Neural cell (in vitro differentiated cells): ENCODE results near the gene COX11. TPM values are rescaled to one million over a fixed set of nuclear protein-coding genes. Genes with fewer than 3 reads are reported as not detected.

Experiments used
- H2AFZ ChIP-seq: fragments of 200-600, 300-800 bp; sonication (generic), shearing (Covaris generic); 2 replicates; pipeline ENCODE4 v1.6.0; 2014; ENCODE audit warnings: low read depth, mild to moderate bottlenecking, antibody characterized with exemption, low read length, moderate library complexity
- H3F3A ChIP-seq: fragments of 200-600 bp; shearing (Covaris generic); 2 replicates; pipeline ENCODE4 v1.6.1; 2016; ENCODE audit warnings: mild to moderate bottlenecking, moderate library complexity, mixed read lengths, antibody characterized with exemption, low read length; ENCODE audit not compliant: insufficient read depth, poor library complexity, severe bottlenecking
- H3K27ac ChIP-seq: fragments of 200-600, 300-800 bp; sonication (generic), shearing (Covaris generic); 2 replicates; pipeline ENCODE4 v1.5.1; 2014; ENCODE audit warnings: mild to moderate bottlenecking, low read length, moderate library complexity
- H3K27me3 ChIP-seq: fragments of 300-800, 200-600 bp; sonication (generic), shearing (Covaris generic); 2 replicates; pipeline ENCODE4 v1.6.0; 2014; ENCODE audit warnings: mild to moderate bottlenecking, low read depth, low read length, moderate library complexity; ENCODE audit not compliant: insufficient read depth
- H3K36me3 ChIP-seq: fragments of 300-800, 200-600 bp; sonication (generic), shearing (Covaris generic); 2 replicates; pipeline ENCODE4 v1.5.1; 2014; ENCODE audit warnings: mild to moderate bottlenecking, antibody characterized with exemption, low read length, moderate library complexity; ENCODE audit not compliant: insufficient read depth
- H3K4me2 ChIP-seq: fragments of 300-800, 200-600 bp; sonication (generic), shearing (Covaris generic); 2 replicates; pipeline ENCODE4 v1.6.0; 2014; ENCODE audit warnings: mild to moderate bottlenecking, low read length
- H3K4me3 ChIP-seq: fragments of 300-800, 200-600 bp; sonication (generic), shearing (Covaris generic); 2 replicates; pipeline ENCODE4 v1.5.1; 2014; ENCODE audit warnings: mild to moderate bottlenecking, low read length, moderate library complexity
- H3K79me2 ChIP-seq: fragments of 200-600 bp; shearing (Covaris generic); replicated peaks from 2 replicates; pipeline ENCODE4 v1.6.0; 2014; ENCODE audit warnings: mild to moderate bottlenecking, low read length, moderate library complexity; ENCODE audit not compliant: insufficient read depth
- H3K9ac ChIP-seq: fragments of 300-800, 200-600 bp; sonication (generic), shearing (Covaris generic); 2 replicates; pipeline ENCODE4 v1.6.1; 2016; ENCODE audit warnings: mild to moderate bottlenecking, low read length, mixed read lengths
- H3K9me2 ChIP-seq: fragments of 200-600 bp; shearing (Covaris generic); 2 replicates; pipeline ENCODE4 v1.6.1; 2016; ENCODE audit warnings: mild to moderate bottlenecking, low read length, mixed read lengths; ENCODE audit not compliant: insufficient read depth
- H3K9me3 ChIP-seq: fragments of 200-600, 300-800 bp; sonication (generic), shearing (Covaris generic); 2 replicates; pipeline ENCODE4 v1.6.1; 2016; ENCODE audit warnings: mild to moderate bottlenecking, mixed run types, low read length, moderate library complexity, mixed read lengths
- H4K20me1 ChIP-seq: fragments of 200-600 bp; shearing (Covaris generic); 2 replicates; pipeline ENCODE4 v1.6.1; 2016; ENCODE audit warnings: mild to moderate bottlenecking, mixed run types; ENCODE audit not compliant: insufficient read depth
- EP300 ChIP-seq: fragments of 450-650 bp; conservative IDR thresholded peaks from 2 replicates; pipeline ENCODE4 v1.6.1; 2014; ENCODE audit warnings: antibody characterized with exemption, mild to moderate bottlenecking, moderate library complexity; ENCODE audit not compliant: poor library complexity, severe bottlenecking
- EZH2 ChIP-seq: fragments of 200-600, 300-800 bp; shearing (Covaris generic), sonication (generic); IDR thresholded peaks from 2 replicates; pipeline ENCODE4 v1.6.1; 2014; ENCODE audit warnings: antibody characterized with exemption, low read length, borderline replicate concordance, mild to moderate bottlenecking; ENCODE audit not compliant: insufficient read depth, poor library complexity, severe bottlenecking
- MXI1 ChIP-seq: fragments of 450-650 bp; conservative IDR thresholded peaks from 2 replicates; pipeline ENCODE4 v1.6.1; 2014; ENCODE audit warnings: antibody characterized with exemption, mild to moderate bottlenecking; ENCODE audit not compliant: poor library complexity, severe bottlenecking
- POLR2AphosphoS5 ChIP-seq: IDR thresholded peaks from 2 replicates; pipeline ENCODE4 v1.6.1; 2012
- RAD21 ChIP-seq: fragments of 450-650 bp; conservative IDR thresholded peaks from 2 replicates; pipeline ENCODE4 v1.6.1; 2014; ENCODE audit warnings: antibody characterized with exemption, mild to moderate bottlenecking, moderate library complexity
- SMC3 ChIP-seq: fragments of 450-650 bp; conservative IDR thresholded peaks from 2 replicates; pipeline ENCODE4 v1.6.1; 2014; ENCODE audit warnings: antibody characterized with exemption, mild to moderate bottlenecking, moderate library complexity; ENCODE audit not compliant: poor library complexity
- TAF1 ChIP-seq: IDR thresholded peaks from 2 replicates; pipeline ENCODE4 v1.6.1; 2012; ENCODE audit warnings: low read depth
- polyA plus RNA-seq: library from polyadenylated mRNA; depleted of rRNA; stranded (reverse); fragments of >200 nt; gene quantifications from 2 replicates; pipeline ENCODE4 v1.2.3, GENCODE V29; 2014
- TF ChIP-seq, protein P1 (sequence below): fragments of 450-650 bp; IDR thresholded peaks from 2 replicates; pipeline ENCODE4 v1.5.1; 2014; ENCODE audit warnings: antibody characterized with exemption, mild to moderate bottlenecking, moderate library complexity; ENCODE audit not compliant: poor library complexity, severe bottlenecking
- TF ChIP-seq, protein P2 (sequence below): IDR thresholded peaks from 2 replicates; pipeline ENCODE4 v1.6.1; 2012; ENCODE audit warnings: borderline replicate concordance

COX11 gene
- polyA plus RNA-seq, 1 donor from 2014 or later: 155 TPM

DNA sequence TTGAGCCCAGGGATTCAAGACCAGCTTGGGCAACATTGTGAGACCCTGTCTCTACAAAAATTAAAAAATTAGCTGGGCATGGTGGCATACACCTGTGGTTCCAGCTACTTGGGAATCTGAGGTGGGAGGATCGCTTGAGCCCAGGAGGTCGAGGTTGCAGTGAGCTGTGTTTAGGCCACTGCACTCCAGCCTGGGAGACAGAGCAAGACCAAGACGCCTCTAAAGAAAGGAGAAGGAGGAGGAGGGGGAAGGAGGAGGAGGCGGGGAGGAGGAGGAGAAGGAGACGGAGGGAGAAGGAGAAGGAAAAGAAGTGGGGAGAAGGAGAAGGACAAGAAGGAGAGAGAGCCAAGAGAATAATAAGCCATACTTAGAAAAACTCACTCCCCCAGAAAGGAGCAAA, 36.0 kb upstream of the COX11 start:
- H3K27ac ChIP-seq: no peak overlapping the region
- no peak overlapping the region for H3K4me3 ChIP-seq
- H3K79me2 ChIP-seq: no peaks in the 10 kb centered on the region
- H3K4me2 ChIP-seq: no peak overlapping the region
- TF ChIP-seq RAD21: no peak
- TF ChIP-seq POLR2AphosphoS5: no peak
- TF ChIP-seq EZH2: no peak
- TF ChIP-seq, protein P1, sequence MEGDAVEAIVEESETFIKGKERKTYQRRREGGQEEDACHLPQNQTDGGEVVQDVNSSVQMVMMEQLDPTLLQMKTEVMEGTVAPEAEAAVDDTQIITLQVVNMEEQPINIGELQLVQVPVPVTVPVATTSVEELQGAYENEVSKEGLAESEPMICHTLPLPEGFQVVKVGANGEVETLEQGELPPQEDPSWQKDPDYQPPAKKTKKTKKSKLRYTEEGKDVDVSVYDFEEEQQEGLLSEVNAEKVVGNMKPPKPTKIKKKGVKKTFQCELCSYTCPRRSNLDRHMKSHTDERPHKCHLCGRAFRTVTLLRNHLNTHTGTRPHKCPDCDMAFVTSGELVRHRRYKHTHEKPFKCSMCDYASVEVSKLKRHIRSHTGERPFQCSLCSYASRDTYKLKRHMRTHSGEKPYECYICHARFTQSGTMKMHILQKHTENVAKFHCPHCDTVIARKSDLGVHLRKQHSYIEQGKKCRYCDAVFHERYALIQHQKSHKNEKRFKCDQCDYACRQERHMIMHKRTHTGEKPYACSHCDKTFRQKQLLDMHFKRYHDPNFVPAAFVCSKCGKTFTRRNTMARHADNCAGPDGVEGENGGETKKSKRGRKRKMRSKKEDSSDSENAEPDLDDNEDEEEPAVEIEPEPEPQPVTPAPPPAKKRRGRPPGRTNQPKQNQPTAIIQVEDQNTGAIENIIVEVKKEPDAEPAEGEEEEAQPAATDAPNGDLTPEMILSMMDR: no peak
- no peak for TF ChIP-seq TAF1
- TF ChIP-seq MXI1: no peak
- TF ChIP-seq EP300: no peak
- TF ChIP-seq, protein P2, sequence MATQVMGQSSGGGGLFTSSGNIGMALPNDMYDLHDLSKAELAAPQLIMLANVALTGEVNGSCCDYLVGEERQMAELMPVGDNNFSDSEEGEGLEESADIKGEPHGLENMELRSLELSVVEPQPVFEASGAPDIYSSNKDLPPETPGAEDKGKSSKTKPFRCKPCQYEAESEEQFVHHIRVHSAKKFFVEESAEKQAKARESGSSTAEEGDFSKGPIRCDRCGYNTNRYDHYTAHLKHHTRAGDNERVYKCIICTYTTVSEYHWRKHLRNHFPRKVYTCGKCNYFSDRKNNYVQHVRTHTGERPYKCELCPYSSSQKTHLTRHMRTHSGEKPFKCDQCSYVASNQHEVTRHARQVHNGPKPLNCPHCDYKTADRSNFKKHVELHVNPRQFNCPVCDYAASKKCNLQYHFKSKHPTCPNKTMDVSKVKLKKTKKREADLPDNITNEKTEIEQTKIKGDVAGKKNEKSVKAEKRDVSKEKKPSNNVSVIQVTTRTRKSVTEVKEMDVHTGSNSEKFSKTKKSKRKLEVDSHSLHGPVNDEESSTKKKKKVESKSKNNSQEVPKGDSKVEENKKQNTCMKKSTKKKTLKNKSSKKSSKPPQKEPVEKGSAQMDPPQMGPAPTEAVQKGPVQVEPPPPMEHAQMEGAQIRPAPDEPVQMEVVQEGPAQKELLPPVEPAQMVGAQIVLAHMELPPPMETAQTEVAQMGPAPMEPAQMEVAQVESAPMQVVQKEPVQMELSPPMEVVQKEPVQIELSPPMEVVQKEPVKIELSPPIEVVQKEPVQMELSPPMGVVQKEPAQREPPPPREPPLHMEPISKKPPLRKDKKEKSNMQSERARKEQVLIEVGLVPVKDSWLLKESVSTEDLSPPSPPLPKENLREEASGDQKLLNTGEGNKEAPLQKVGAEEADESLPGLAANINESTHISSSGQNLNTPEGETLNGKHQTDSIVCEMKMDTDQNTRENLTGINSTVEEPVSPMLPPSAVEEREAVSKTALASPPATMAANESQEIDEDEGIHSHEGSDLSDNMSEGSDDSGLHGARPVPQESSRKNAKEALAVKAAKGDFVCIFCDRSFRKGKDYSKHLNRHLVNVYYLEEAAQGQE: no peak
- TF ChIP-seq SMC3: no peak
- no peaks in the 10 kb centered on the region for H3K9me3 ChIP-seq
- H4K20me1 ChIP-seq: no peaks in the 10 kb centered on the region
- H2AFZ ChIP-seq: no peak overlapping the region
- no peaks in the 10 kb centered on the region for H3K27me3 ChIP-seq
- no peaks in the 10 kb centered on the region for H3F3A ChIP-seq
- H3K9ac ChIP-seq: no peak overlapping the region
- H3K36me3 ChIP-seq: no peaks in the 10 kb centered on the region
- no peaks in the 10 kb centered on the region for H3K9me2 ChIP-seq

DNA sequence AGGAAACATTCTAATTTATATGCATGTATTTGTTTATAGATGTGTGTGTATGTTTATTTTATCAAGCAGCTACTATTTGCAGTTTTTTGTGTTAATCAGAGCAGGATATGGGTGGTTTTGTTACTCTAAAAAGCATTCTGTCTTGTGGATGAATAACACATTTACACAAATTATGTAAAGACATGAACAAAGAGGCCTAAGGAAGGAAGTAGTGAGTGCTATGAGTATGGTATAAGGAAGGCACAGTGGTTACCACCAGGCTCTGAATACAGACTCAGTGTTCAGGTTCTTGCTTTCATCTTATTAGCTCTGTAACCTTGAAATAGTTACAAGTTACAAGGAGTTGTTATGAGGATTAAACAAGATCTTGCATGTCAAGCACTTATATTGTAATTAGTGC, 34.0 kb upstream of the COX11 start:
- no peaks in the 10 kb centered on the region for H3K79me2 ChIP-seq
- H3K9me3 ChIP-seq: no peaks in the 10 kb centered on the region
- no peak for TF ChIP-seq SMC3
- TF ChIP-seq, protein P2: no peak
- no peak for TF ChIP-seq EZH2
- TF ChIP-seq, protein P1: no peak
- TF ChIP-seq MXI1: no peak
- no peak for TF ChIP-seq TAF1
- no peak overlapping the region for H3K27ac ChIP-seq
- no peak overlapping the region for H3K9ac ChIP-seq
- H3K27me3 ChIP-seq: no peaks in the 10 kb centered on the region
- H4K20me1 ChIP-seq: no peaks in the 10 kb centered on the region
- no peak overlapping the region for H2AFZ ChIP-seq
- no peaks in the 10 kb centered on the region for H3F3A ChIP-seq
- no peaks in the 10 kb centered on the region for H3K9me2 ChIP-seq
- no peaks in the 10 kb centered on the region for H3K36me3 ChIP-seq
- H3K4me2 ChIP-seq: no peak overlapping the region
- no peak overlapping the region for H3K4me3 ChIP-seq
